ENCODE results near the gene OR10H3.

Gene OR10H3

GRCh38 chr19:15782211-15782610, 44.4 kb downstream of the OR10H3 start:
- TF ChIP-seq NFIC (IDR thresholded peaks at IDR 0.05) (no peak), TEAD4 (IDR thresholded peaks at IDR 0.05) (no peak), EP300 (IDR thresholded peaks at IDR 0.05; ENCODE audit: borderline replicate concordance) (no peak), YY1 (IDR thresholded peaks at IDR 0.05; ENCODE audit: low read depth) (no peak), CREB1 (IDR thresholded peaks at IDR 0.05; ENCODE audit: low read depth) (no peak), EGR1 (IDR thresholded peaks at IDR 0.05) (no peak), RAD21 (IDR thresholded peaks at IDR 0.05; ENCODE audit: low read depth) (no peak), TAF1 (IDR thresholded peaks at IDR 0.05; ENCODE audit: low read depth) (no peak)
- TF ChIP-seq, protein P1, sequence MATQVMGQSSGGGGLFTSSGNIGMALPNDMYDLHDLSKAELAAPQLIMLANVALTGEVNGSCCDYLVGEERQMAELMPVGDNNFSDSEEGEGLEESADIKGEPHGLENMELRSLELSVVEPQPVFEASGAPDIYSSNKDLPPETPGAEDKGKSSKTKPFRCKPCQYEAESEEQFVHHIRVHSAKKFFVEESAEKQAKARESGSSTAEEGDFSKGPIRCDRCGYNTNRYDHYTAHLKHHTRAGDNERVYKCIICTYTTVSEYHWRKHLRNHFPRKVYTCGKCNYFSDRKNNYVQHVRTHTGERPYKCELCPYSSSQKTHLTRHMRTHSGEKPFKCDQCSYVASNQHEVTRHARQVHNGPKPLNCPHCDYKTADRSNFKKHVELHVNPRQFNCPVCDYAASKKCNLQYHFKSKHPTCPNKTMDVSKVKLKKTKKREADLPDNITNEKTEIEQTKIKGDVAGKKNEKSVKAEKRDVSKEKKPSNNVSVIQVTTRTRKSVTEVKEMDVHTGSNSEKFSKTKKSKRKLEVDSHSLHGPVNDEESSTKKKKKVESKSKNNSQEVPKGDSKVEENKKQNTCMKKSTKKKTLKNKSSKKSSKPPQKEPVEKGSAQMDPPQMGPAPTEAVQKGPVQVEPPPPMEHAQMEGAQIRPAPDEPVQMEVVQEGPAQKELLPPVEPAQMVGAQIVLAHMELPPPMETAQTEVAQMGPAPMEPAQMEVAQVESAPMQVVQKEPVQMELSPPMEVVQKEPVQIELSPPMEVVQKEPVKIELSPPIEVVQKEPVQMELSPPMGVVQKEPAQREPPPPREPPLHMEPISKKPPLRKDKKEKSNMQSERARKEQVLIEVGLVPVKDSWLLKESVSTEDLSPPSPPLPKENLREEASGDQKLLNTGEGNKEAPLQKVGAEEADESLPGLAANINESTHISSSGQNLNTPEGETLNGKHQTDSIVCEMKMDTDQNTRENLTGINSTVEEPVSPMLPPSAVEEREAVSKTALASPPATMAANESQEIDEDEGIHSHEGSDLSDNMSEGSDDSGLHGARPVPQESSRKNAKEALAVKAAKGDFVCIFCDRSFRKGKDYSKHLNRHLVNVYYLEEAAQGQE (IDR thresholded peaks at IDR 0.05; ENCODE audit: low read depth) = no peak

DNA sequence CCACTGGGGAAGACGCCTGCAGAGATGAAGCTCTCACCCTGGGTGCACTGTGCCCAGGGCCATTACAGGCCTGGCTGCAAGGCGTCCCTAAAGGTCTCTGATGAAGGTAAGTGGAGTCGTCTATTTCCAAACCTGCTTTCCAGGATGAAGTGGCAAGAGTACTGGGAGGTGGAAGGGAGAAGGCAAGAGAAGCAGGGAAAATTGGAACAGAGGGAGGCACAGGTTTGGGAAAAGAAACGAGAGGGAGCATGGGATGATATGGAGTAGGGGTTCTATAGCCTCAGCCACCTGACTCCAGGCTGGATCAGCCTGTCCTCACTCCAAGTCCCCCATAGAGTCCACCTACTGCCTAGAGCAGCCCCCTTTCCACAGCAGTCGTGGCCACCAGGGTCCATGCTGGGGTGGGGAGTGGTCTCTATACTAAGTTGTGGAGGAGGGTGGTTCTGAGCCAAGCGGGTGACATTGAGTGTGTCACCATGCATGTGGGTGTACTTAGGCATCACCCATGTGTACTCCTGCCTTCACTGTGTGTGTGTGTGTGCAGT, 49.9 kb downstream of the OR10H3 start, which contains the start of gene OR10H5:
Gene OR10H5 (plus strand): TSS at position 51 of the 545 bp plus-strand sequence. CDS start 6,388 bp downstream, outside the sequence.
- no peak for TF ChIP-seq CEBPB (IDR thresholded peaks at IDR 0.05)
- no peak for TF ChIP-seq FOXM1 (IDR thresholded peaks at IDR 0.05; ENCODE audit: borderline replicate concordance, low read depth)
- TF ChIP-seq RAD21 (IDR thresholded peaks at IDR 0.05; ENCODE audit: low read depth) = no peak
- no peak for TF ChIP-seq TCF12 (IDR thresholded peaks at IDR 0.05; ENCODE audit: low read depth)
- TF ChIP-seq ZBTB7A (IDR thresholded peaks at IDR 0.05; ENCODE audit: low read depth) = no peak

DNA sequence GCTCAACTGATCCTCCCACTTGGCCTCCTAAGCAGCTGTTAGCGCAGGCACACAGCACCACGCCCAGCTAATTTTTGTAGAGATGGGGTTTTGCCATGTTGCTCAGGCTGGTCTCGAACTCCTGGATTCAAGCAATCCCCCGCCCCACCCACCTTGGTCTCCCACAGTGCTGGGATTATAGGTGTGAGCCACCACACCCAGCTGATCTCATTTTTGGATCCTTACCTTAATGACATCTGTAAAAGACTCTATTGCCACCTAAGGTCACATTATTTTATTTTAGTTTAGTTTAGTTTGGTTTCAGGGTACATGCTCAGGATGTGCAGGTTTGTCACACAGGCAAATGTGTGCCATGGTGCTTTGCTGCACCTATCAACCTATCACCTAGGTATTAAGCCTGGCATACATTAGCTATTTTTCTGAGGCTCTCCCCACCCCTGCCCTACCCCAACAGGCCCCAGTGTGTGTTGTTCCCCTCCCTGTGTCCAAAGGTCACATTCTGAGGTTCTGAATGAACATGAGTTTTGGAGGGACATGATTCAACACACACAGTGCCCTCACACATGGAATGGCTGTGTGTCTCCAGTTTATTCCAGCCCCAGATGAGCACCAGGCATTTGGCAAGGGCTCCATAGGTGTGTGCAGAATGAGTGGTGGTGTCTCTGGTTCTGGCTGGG, 50.9 kb downstream of the OR10H3 start:
- no peak for TF ChIP-seq MAX (IDR thresholded peaks at IDR 0.05)
- TF ChIP-seq, protein P1 (IDR thresholded peaks at IDR 0.05; ENCODE audit: low read depth) = no peak
- TF ChIP-seq CREB1 (IDR thresholded peaks at IDR 0.05; ENCODE audit: low read depth) = no peak
- no peak for TF ChIP-seq FOXM1 (IDR thresholded peaks at IDR 0.05; ENCODE audit: borderline replicate concordance, low read depth)
- no peak for TF ChIP-seq EGR1 (IDR thresholded peaks at IDR 0.05)
- no peak for TF ChIP-seq TCF12 (IDR thresholded peaks at IDR 0.05; ENCODE audit: low read depth)
- TF ChIP-seq CEBPB (IDR thresholded peaks at IDR 0.05) = no peak
- no peak for TF ChIP-seq TEAD4 (IDR thresholded peaks at IDR 0.05)
- TF ChIP-seq USF1 (IDR thresholded peaks at IDR 0.05) = no peak
- TF ChIP-seq RAD21 (IDR thresholded peaks at IDR 0.05; ENCODE audit: low read depth) = no peak
- no peak for TF ChIP-seq EP300 (IDR thresholded peaks at IDR 0.05; ENCODE audit: borderline replicate concordance)
- no peak for TF ChIP-seq TAF1 (IDR thresholded peaks at IDR 0.05; ENCODE audit: low read depth)
- TF ChIP-seq YY1 (IDR thresholded peaks at IDR 0.05; ENCODE audit: low read depth) = no peak
- TF ChIP-seq NFIC (IDR thresholded peaks at IDR 0.05) = no peak
- no peak for TF ChIP-seq ZBTB7A (IDR thresholded peaks at IDR 0.05; ENCODE audit: low read depth)

DNA sequence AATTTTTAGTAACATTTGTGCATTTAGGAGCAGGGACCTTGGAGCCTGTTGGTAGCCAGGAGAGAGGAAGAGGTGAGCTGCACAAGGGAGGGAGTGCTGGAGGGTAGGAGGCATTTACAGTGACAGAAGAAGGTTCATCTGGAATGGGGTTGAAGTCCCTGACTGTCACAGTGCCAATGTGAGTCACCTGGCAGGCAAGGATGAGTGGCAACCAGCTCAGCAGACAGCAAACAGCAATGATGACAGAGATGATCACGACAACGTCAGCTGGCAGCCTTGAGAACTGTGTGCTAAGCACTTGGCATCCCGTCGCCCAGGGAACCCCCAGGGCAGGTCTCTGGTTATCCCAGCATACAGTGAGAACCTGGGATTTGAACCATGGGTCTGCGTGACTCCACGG, 52.3 kb downstream of the OR10H3 start:
- no peak for TF ChIP-seq TCF12 (IDR thresholded peaks at IDR 0.05; ENCODE audit: low read depth)

All from Ishikawa (cell line).